Activated CD4-positive, alpha-beta T cell treated with anti-CD3 and anti-CD28 coated beads, Interleukin-2, amount 10 ng/mL, durations not matched to agents 7 days and 5 days (primary cell): ENCODE data around the gene ERVFRD-1. TPM values are rescaled to one million over a fixed set of nuclear protein-coding genes. Genes with fewer than 3 reads are reported as not detected.
"Not testable (repeated sequence)": the region's sequence is repeated elsewhere in the genome, so short reads cannot be mapped to it uniquely, and the experiment has no call there.

ENCODE experiments used
- CTCF ChIA-PET: fragments of 350-600 bp; sonication (Branson Sonifier 250); formaldehyde crosslinking; loops from one replicate; lab custom pipeline; 2021; ENCODE audit warnings: antibody characterized with exemption; lab: Charles Lee
- POLR2A ChIA-PET: fragments of 350-600 bp; sonication (Branson Sonifier 250); formaldehyde crosslinking; loops from one replicate; lab custom pipeline; 2021; ENCODE audit warnings: antibody characterized with exemption; lab: Charles Lee
- DNase-seq: peaks from one replicate; pipeline ENCODE4 v3.0.0-alpha.2; 2020
- H3K27ac Mint-ChIP-seq: one replicate; pipeline ENCODE4 v1.8.0; 2021; ENCODE audit warnings: mild to moderate bottlenecking, moderate library complexity, mixed read lengths
- H3K27me3 Mint-ChIP-seq: one replicate; pipeline ENCODE4 v1.8.0; 2021; ENCODE audit warnings: mixed read lengths
- H3K36me3 Mint-ChIP-seq: one replicate; pipeline ENCODE4 v1.8.0; 2021; ENCODE audit warnings: low read depth, mixed read lengths
- H3K4me1 Mint-ChIP-seq: one replicate; pipeline ENCODE4 v1.8.0; 2021; ENCODE audit warnings: mixed read lengths
- H3K4me3 Mint-ChIP-seq: one replicate; pipeline ENCODE4 v1.8.0; 2021; ENCODE audit warnings: mild to moderate bottlenecking, moderate library complexity, mixed read lengths
- H3K9me3 Mint-ChIP-seq: one replicate; pipeline ENCODE4 v1.8.0; 2021; ENCODE audit warnings: mixed read lengths
- total RNA-seq, 2 experiments: library from RNA; stranded (reverse); gene quantifications; one replicate each; pipeline ENCODE4 v1.2.3, GENCODE V29; 2021

The ERVFRD-1 gene
- total RNA-seq, 2 experiments from 2014 or later: not detected

DNA sequence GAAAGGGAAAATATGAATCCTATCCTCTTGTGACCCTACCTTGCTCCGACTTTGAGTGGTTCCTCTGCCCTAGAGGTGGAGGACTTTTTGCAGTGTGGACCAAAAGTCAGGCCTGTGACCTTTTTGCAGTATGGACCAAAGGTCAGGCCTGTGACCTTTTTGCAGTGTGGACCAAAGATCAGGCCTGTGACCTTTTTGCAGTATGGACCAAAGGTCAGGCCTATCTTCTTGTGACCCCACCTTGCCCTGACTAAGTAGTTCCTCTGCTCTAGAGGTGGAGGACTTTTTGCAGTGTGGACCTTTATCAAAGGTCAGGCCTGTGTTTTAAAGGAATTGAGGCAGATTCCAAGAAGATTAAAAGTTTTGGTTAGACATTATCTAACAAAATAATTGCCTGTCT is 10.9 kb upstream of the ERVFRD-1 start:
- H3K27ac Mint-ChIP-seq: no peak overlapping the region
- no peak overlapping the region for H3K4me3 Mint-ChIP-seq
- H3K36me3 Mint-ChIP-seq: peaks cover 10% of the 10 kb centered on the region
- ChIA-PET CTCF (interaction anchor here (1.2 kb wide), 1 partner anchor 374 kb away, joined by 3 read pairs; no protein-coding TSS in a partner anchor), POLR2A (no interaction called here)
- no peaks in the 10 kb centered on the region for H3K9me3 Mint-ChIP-seq
- DNase-seq: no peak
- peaks cover 6% of the 10 kb centered on the region for H3K4me1 Mint-ChIP-seq
- H3K27me3 Mint-ChIP-seq: no peaks in the 10 kb centered on the region

DNA sequence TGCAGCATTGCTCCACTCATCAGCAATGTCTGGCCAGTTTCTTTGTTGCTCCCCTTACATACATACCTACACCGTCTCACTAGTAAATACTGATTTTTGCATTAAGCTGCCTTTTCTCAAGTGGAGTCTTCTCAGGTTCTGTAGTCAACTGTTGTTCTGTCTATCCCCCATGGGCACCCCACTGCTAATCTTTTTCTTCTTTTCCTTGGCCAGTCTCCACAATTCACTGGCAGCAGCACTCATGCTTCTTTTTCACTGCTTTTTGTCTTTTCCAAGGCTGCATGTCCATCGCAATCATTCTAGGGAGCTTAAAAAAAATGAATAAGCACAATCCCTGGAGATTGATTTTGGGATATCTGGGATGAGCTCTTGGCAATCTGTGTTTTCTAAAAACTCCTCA is 10.3 kb upstream of the ERVFRD-1 start:
- H3K27ac Mint-ChIP-seq: no peak overlapping the region
- DNase-seq: no peak
- CTCF ChIA-PET: interaction anchor here (1.2 kb wide), 1 partner anchor 374 kb away, joined by 3 read pairs; no protein-coding TSS in a partner anchor
- POLR2A ChIA-PET: no interaction called here
- H3K4me1 Mint-ChIP-seq: peaks cover 6% of the 10 kb centered on the region
- peaks cover 7% of the 10 kb centered on the region for H3K36me3 Mint-ChIP-seq
- no peak overlapping the region for H3K4me3 Mint-ChIP-seq
- H3K27me3 Mint-ChIP-seq: no peaks in the 10 kb centered on the region
- H3K9me3 Mint-ChIP-seq: no peaks in the 10 kb centered on the region

DNA sequence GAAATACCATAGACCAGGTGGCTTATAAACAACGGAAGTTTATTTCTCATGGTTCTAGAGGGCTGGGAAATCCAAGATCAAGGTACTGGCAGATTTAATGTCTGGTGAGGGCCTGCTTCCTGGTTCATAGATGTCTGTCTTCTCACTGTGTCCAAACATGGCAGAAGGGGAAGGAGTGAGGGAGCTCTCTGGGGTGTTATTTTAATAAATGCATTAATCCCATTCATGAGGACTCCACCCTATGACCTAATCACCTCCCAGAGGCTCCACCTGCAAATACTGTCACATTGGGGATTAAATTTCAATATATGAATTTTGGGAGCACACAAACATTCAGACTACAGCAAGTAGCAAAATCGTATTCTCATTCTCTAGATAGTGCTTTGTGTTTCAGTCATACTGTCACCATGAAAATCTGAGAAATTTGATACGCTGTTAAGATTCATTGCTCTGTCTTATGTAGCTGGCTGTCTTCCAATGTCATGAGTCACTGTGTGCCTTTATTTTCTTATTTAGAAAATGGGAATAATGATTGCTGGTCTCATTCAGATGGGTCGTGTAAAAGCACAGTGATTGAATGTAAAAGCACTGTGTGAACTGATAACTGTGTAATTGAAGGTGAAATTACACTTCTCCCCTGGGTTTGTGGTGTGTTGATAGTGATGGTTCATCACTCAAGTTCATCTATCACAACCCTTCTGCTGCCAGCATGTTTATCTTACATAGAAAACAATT is 8.9 kb upstream of the ERVFRD-1 start:
- ChIA-PET POLR2A (no interaction called here), CTCF (no interaction called here)

DNA sequence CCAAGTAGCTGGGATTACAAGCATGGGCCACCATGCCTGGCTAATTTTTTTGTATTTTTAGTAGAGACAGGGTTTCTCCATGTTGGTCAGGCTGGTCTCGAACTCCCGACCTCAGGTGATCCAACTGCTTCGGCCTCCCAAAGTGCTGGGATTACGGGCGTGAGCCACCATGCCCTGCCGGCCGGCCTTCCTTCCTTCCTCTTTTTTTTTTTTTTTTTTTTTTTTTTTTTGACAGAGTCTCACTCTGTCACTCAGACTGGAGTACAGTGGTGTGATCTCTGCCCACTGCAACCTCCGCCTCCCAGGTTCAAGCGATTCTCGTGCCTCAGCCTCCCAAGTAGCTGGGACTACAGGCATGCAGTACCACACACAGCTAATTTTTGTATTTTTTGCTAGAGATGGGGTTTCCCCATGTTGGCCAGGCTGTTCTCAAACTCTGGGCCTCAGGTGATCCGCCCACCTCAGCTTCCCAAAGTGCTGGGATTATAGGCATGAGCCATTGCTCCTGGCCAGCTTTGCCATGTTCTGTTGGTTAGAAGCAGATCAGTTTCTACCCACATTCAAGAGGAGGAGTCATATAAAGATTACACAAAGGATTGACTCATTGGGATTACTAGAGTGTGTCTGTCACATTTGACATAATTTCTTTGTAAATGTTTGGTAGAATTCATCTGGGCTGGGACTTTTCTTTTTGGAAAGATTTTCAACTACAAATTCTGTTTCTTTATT is 4.4 kb upstream of the ERVFRD-1 start:
- H3K4me1 Mint-ChIP-seq: peaks cover 22% of the 10 kb centered on the region
- CTCF ChIA-PET, H3K27ac Mint-ChIP-seq, H3K9me3 Mint-ChIP-seq, DNase-seq, H3K27me3 Mint-ChIP-seq, H3K36me3 Mint-ChIP-seq, H3K4me3 Mint-ChIP-seq, POLR2A ChIA-PET: not testable (repeated sequence)

More for the DNA sequence above, 8.9 kb upstream of the ERVFRD-1 start:
- Mint-ChIP-seq H3K9me3 (no peaks in the 10 kb centered on the region), H3K36me3 (peaks cover under 1% of the 10 kb centered on the region), H3K4me3 (no peak overlapping the region), H3K4me1 (peaks cover 12% of the 10 kb centered on the region), H3K27ac (no peak overlapping the region), H3K27me3 (no peaks in the 10 kb centered on the region)
- no peak for DNase-seq

DNA sequence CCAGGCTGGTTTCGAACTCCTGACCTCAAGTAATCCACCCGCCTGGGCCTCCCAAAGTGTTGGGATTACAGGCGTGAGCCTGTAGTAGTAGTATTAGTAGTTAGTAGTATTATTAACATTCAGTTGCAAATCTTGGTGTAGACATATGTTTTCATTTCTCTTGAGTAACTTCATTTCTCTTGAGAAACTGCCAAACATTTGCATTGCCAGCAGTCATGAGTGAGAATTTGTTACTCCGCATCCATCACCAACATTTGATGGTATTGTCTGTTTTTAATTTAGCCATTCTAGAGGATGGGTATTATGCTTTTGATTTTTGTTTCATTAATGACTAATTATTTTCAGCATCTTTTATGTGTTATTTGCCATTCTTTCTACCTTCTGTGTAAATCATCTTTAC is 1.5 kb upstream of the ERVFRD-1 start:
- no peak overlapping the region for H3K4me3 Mint-ChIP-seq
- H3K9me3 Mint-ChIP-seq: no peaks in the 10 kb centered on the region
- POLR2A ChIA-PET: no interaction called here

DNA sequence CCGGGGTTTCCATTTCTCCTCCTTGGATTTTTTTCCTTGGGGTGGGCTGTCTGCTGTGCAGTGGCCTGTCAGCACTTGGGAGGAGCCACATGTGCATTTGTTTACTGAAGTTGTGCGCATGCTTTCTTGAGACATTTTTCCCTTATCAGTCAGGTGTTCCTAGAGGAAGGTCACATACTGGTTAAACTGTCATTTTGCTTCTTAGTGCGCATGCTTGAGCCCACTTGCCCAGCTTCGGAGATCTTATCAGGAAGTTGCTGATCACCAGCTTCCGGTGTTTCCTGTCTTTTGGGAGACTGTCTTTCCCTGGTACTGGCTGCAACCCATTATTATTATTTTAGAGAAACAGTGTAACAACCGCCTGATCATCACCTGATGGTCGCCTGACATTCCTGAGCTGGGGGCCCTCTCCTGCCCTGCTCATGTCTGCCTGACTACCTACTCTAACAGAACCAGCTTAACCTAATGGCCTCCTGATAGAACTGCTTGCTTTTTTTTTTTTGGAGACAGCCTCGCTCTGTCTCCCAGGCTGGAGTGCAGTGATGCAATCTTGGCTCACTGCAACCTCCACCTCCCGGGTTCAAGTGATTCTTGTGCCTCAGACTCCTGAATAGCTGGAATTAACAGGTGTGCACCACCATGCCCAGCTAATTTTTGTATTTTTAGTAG is 378 bp upstream of the ERVFRD-1 start:
- POLR2A ChIA-PET: interaction anchor here (0.7 kb wide), 1 partner anchor 19 kb away, joined by 6 read pairs; no protein-coding TSS in a partner anchor
- peaks cover 5% of the 10 kb centered on the region for H3K36me3 Mint-ChIP-seq
- peak overlapping the region; percentile 43 for H3K4me3 Mint-ChIP-seq
- peaks cover 24% of the 10 kb centered on the region for H3K4me1 Mint-ChIP-seq
- no peaks in the 10 kb centered on the region for H3K9me3 Mint-ChIP-seq
- no peak for DNase-seq
- CTCF ChIA-PET: interaction anchor here (0.8 kb wide), 1 partner anchor 310 kb away, joined by 3 read pairs; no protein-coding TSS in a partner anchor
- no peaks in the 10 kb centered on the region for H3K27me3 Mint-ChIP-seq
- H3K27ac Mint-ChIP-seq: no peak overlapping the region

More for the DNA sequence above, 1.5 kb upstream of the ERVFRD-1 start:
- Mint-ChIP-seq H3K4me1 (peaks cover 24% of the 10 kb centered on the region), H3K27ac (no peak overlapping the region), H3K27me3 (no peaks in the 10 kb centered on the region), H3K36me3 (peaks cover 3% of the 10 kb centered on the region)
- DNase-seq: no peak
- CTCF ChIA-PET: no interaction called here

DNA sequence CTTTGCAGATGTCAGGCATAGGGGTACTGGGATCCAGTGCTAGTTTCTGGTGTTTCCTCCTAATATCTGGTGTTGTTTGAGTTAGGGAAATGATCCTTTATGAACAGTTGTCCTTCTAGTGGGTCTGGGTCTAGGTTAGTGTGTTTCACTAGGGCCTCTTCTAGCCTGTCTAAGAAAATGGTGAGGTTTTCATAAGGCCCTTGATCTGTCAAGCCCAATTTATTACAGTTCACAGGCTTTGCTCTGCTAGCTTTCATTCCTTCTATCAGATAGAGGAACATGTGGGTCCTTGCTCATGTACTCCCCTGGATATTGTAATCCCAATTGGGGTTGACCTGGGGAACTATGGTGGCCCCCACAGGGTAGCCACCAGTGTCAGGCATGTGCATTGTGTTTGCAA is 2.8 kb downstream of the ERVFRD-1 start:
- H3K9me3 Mint-ChIP-seq: no peaks in the 10 kb centered on the region
- no peaks in the 10 kb centered on the region for H3K27me3 Mint-ChIP-seq
- H3K27ac Mint-ChIP-seq: no peak overlapping the region
- peaks cover 17% of the 10 kb centered on the region for H3K4me1 Mint-ChIP-seq
- peaks cover 11% of the 10 kb centered on the region for H3K36me3 Mint-ChIP-seq
- ChIA-PET POLR2A (no interaction called here), CTCF (interaction anchor here (1.8 kb wide), 1 partner anchor 13 kb away, joined by 5 read pairs; no protein-coding TSS in a partner anchor)
- no peak overlapping the region for H3K4me3 Mint-ChIP-seq
- DNase-seq: no peak

DNA sequence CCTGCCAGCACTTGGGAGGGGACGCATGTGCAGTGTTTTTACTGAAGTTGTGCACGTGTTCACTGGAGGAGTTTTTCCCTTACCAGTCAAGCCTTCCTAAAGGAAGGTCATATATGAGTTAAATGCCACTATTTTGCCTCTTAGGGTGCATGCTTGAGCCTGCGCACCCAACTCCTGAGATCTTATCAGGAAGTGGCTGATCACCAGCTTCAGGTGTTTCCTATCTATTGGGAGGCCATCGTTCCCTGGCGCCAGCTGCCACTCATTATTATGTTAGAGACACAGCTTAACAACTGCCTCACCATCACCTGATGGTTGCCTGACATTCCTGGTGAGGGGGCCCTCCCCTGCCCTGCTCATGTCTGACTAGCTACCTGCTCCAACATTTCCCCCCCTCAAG is 8.5 kb downstream of the ERVFRD-1 start:
- ChIA-PET POLR2A (no interaction called here), CTCF (interaction anchor here (2.9 kb wide), 1 partner anchor 10 kb away, joined by 7 read pairs; the partner anchor contains the start of gene SMIM13)
- Mint-ChIP-seq H3K4me1 (peaks cover 10% of the 10 kb centered on the region), H3K9me3 (peaks cover 2% of the 10 kb centered on the region), H3K36me3 (peaks cover 46% of the 10 kb centered on the region), H3K27me3 (no peaks in the 10 kb centered on the region), H3K27ac (no peak overlapping the region), H3K4me3 (no peak overlapping the region)
- no peak for DNase-seq

DNA sequence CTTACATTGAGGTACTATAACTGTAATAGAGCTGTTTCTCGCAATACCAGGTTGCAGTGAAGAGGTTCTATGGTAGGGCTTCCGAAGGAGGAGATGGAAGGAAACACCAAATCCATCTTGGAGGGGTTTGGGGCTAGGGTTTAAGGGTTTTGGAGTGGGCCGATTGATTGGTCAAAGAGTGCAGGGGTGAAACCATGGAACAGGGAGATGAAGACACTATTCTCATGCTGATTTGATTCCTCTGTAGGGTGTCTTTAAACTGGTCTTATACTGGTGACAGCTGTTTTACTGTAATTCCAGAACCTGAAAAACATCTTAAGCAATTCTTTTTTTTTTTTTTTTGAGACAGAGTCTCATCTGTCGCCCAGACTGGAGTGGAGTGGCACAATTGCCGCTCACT is 10.1 kb downstream of the ERVFRD-1 start:
- ChIA-PET CTCF (no interaction called here), POLR2A (no interaction called here)
- DNase-seq: no peak
- H3K36me3 Mint-ChIP-seq: peaks cover 47% of the 10 kb centered on the region
- H3K27ac Mint-ChIP-seq: no peak overlapping the region
- H3K9me3 Mint-ChIP-seq: peaks cover 2% of the 10 kb centered on the region
- H3K4me1 Mint-ChIP-seq: peaks cover 17% of the 10 kb centered on the region
- H3K4me3 Mint-ChIP-seq: no peak overlapping the region
- no peaks in the 10 kb centered on the region for H3K27me3 Mint-ChIP-seq

DNA sequence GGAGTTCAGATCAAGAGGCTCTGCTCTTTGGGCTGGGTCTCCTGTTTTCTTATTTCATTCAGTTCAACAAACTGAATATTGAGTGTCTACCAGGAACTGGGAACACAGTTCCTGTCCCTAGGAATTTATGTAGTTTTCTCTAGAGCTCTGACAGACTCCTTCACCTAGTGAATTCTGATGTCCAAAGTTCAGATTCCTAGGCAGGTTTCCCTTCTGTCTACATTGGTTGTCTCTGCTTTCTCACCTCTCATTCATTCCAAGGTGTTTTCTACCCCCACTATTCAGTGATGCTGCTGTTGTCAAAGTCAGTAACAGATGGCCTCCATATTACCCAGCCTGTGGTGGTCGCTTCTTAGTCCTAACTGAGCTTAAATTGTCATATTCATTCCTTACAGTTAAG is 13.5 kb downstream of the ERVFRD-1 start:
- no peak overlapping the region for H3K27ac Mint-ChIP-seq
- POLR2A ChIA-PET: no interaction called here
- DNase-seq: no peak
- peaks cover 2% of the 10 kb centered on the region for H3K9me3 Mint-ChIP-seq
- peaks cover 38% of the 10 kb centered on the region for H3K36me3 Mint-ChIP-seq
- peaks cover 36% of the 10 kb centered on the region for H3K4me1 Mint-ChIP-seq
- H3K27me3 Mint-ChIP-seq: no peaks in the 10 kb centered on the region
- CTCF ChIA-PET: interaction anchor here (0.8 to 1.1 kb wide), 2 partner anchors 13 to 74 kb away, joined by 3 read pairs; no protein-coding TSS in a partner anchor
- H3K4me3 Mint-ChIP-seq: no peak overlapping the region

DNA sequence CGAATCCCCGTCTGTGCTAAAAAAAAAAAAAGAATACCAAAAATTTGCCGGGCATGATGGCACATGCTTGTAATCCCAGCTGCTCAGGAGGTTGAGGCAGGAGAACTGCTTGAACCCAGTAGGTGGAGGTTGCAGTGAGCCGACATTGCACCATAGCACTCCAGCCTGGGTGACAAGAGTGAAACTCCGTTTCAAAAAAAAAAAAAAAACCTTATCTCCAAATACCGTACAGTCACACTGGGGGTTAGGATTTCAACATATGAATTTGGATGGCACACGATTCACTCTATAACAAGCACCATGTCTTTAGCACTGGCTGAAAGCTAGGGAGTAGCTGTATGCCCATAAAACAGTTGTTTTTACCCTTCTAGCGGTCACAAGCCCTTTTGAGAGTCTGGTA is 14.0 kb downstream of the ERVFRD-1 start:
- POLR2A ChIA-PET: interaction anchor here (0.6 kb wide), 1 partner anchor 517 kb away, joined by 4 read pairs; no protein-coding TSS in a partner anchor
- H3K27ac Mint-ChIP-seq: no peak overlapping the region

DNA sequence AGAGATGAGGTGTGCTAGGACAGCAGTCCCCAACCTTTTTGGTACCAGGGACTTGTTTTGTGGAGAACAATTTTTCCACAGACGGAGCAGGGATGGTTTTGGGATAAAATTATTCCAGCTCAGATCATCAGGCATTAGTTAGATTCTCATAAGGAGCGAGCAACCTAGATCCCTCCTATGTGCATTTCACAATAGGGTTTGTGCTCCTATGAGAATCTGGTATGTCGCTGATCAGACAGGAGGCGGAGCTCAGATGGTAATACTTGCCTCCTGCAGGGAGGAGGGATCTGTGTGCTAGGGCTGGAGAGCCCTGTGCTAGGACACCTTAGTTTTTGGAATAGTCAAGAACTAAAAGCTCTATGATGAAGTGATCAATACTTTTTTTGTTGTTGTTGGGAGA is 15.4 kb downstream of the ERVFRD-1 start:
- H3K36me3 Mint-ChIP-seq: peaks cover 27% of the 10 kb centered on the region
- H3K9me3 Mint-ChIP-seq: peaks cover 2% of the 10 kb centered on the region
- peaks cover 41% of the 10 kb centered on the region for H3K4me1 Mint-ChIP-seq
- CTCF ChIA-PET: interaction anchor here (1.2 to 2.4 kb wide), 3 partner anchors 9 to 400 kb away, joined by 5 to 11 read pairs (median 7); no protein-coding TSS in a partner anchor
- H3K4me3 Mint-ChIP-seq: peak overlapping the region; percentile 84
- DNase-seq: peak; percentile 14
- H3K27me3 Mint-ChIP-seq: no peaks in the 10 kb centered on the region
- POLR2A ChIA-PET: no interaction called here
- no peak overlapping the region for H3K27ac Mint-ChIP-seq

More for the DNA sequence above, 14.0 kb downstream of the ERVFRD-1 start:
- Mint-ChIP-seq H3K4me1 (peaks cover 41% of the 10 kb centered on the region), H3K36me3 (peaks cover 33% of the 10 kb centered on the region), H3K4me3 (no peak overlapping the region), H3K27me3 (no peaks in the 10 kb centered on the region), H3K9me3 (peaks cover 2% of the 10 kb centered on the region)
- DNase-seq: no peak
- CTCF ChIA-PET: interaction anchor here (1.1 to 1.8 kb wide), 2 partner anchors 13 to 399 kb away, joined by 3 to 7 read pairs; no protein-coding TSS in a partner anchor
